ENCODE measurements around the gene CLPX. TPM values are rescaled to one million over a fixed set of nuclear protein-coding genes. Genes with fewer than 3 reads are reported as not detected.
"Not testable (repeated sequence)": the region's sequence is repeated elsewhere in the genome, so short reads cannot be mapped to it uniquely, and the experiment has no call there.

The CLPX gene
- polyA plus RNA-seq, 1 donor from 2014 or later = 31.4 TPM

- no peak overlapping the region for H3K4me3 Mint-ChIP-seq
- no peaks in the 10 kb centered on the region for H3K4me1 Mint-ChIP-seq
- no peaks in the 10 kb centered on the region for H3K27me3 Mint-ChIP-seq
- H3K27ac Mint-ChIP-seq = no peak overlapping the region
- no peaks in the 10 kb centered on the region for H3K36me3 Mint-ChIP-seq
- no peaks in the 10 kb centered on the region for H3K9me3 Mint-ChIP-seq
Measured at GRCh38 chr15:65194826-65195547, 9.8 kb upstream of the CLPX start.

GRCh38 chr15:65192016-65192415 is 6.9 kb upstream of the CLPX start:
- Mint-ChIP-seq H3K27ac (peak overlapping the region in 1 of 3 donors; percentile 35), H3K27me3 (no peaks in the 10 kb centered on the region), H3K9me3 (no peaks in the 10 kb centered on the region), H3K4me3 (no peak overlapping the region), H3K36me3 (no peaks in the 10 kb centered on the region), H3K4me1 (peaks cover 0 to 2% (median 0%) of the 10 kb centered on the region in 3 donors)

- Mint-ChIP-seq H3K9me3 (no peaks in the 10 kb centered on the region), H3K27me3 (no peaks in the 10 kb centered on the region), H3K4me3 (peak overlapping the region in 1 of 4 donors; percentile 66), H3K36me3 (no peaks in the 10 kb centered on the region), H3K4me1 (peaks cover 3 to 10% (median 4%) of the 10 kb centered on the region in 3 donors), H3K27ac (peak overlapping the region in 2 of 3 donors; percentile 14 to 54)
Measured at GRCh38 chr15:65189102-65189740, 4.1 kb upstream of the CLPX start.

GRCh38 chr15:65188472-65188871 is 3.3 kb upstream of the CLPX start:
- H3K9me3 Mint-ChIP-seq, H3K27me3 Mint-ChIP-seq, H3K36me3 Mint-ChIP-seq, H3K4me3 Mint-ChIP-seq: not testable (repeated sequence)
- peak overlapping the region in 1 of 3 donors; percentile 14 for H3K27ac Mint-ChIP-seq
- peaks cover 9 to 14% (median 11%) of the 10 kb centered on the region in 3 donors for H3K4me1 Mint-ChIP-seq

- Mint-ChIP-seq H3K27me3 (no peaks in the 10 kb centered on the region), H3K9me3 (peaks cover 0 to 2% (median 0%) of the 10 kb centered on the region in 3 donors), H3K4me3 (peak overlapping the region; percentile 91 to 98 (median 96)), H3K36me3 (no peaks in the 10 kb centered on the region), H3K27ac (peak overlapping the region; percentile 80 to 97 (median 92)), H3K4me1 (peaks cover 22 to 27% (median 25%) of the 10 kb centered on the region in 3 donors)
Measured at GRCh38 chr15:65184305-65184867, 756 bp downstream of the CLPX start.

- Mint-ChIP-seq H3K27ac (peak overlapping the region; percentile 80 to 97 (median 92)), H3K9me3 (peaks cover 0 to 2% (median 0%) of the 10 kb centered on the region in 3 donors), H3K36me3 (no peaks in the 10 kb centered on the region), H3K4me1 (peaks cover 22 to 25% (median 25%) of the 10 kb centered on the region in 3 donors), H3K27me3 (no peaks in the 10 kb centered on the region), H3K4me3 (peak overlapping the region; percentile 91 to 98 (median 96))
Measured at GRCh38 chr15:65183865-65184159, 1.3 kb downstream of the CLPX start.

- Mint-ChIP-seq H3K4me3 (peak overlapping the region; percentile 91 to 98 (median 94)), H3K9me3 (peaks cover 0 to 2% (median 0%) of the 10 kb centered on the region in 3 donors), H3K4me1 (peaks cover 22 to 25% (median 25%) of the 10 kb centered on the region in 3 donors), H3K27me3 (no peaks in the 10 kb centered on the region), H3K27ac (peak overlapping the region; percentile 78 to 83 (median 80)), H3K36me3 (no peaks in the 10 kb centered on the region)
Measured at GRCh38 chr15:65182538-65182937, 2.6 kb downstream of the CLPX start.

- not testable (repeated sequence) for H3K36me3 Mint-ChIP-seq, H3K27me3 Mint-ChIP-seq, H3K9me3 Mint-ChIP-seq
- Mint-ChIP-seq H3K27ac (peak overlapping the region in 1 of 3 donors; percentile 83), H3K4me3 (peak overlapping the region in 1 of 4 donors; percentile 83), H3K4me1 (peaks cover 22 to 25% (median 25%) of the 10 kb centered on the region in 3 donors)
Measured at GRCh38 chr15:65181582-65182353, 3.4 kb downstream of the CLPX start.

- Mint-ChIP-seq H3K36me3 (no peaks in the 10 kb centered on the region), H3K27ac (no peak overlapping the region), H3K9me3 (peaks cover 0 to 2% (median 0%) of the 10 kb centered on the region in 3 donors), H3K4me3 (no peak overlapping the region), H3K27me3 (no peaks in the 10 kb centered on the region), H3K4me1 (peaks cover 18 to 27% (median 25%) of the 10 kb centered on the region in 3 donors)
Measured at GRCh38 chr15:65180167-65180566, 5.0 kb downstream of the CLPX start.

- no peaks in the 10 kb centered on the region for H3K9me3 Mint-ChIP-seq
- no peak overlapping the region for H3K27ac Mint-ChIP-seq
- peaks cover 8 to 22% (median 15%) of the 10 kb centered on the region in 3 donors for H3K4me1 Mint-ChIP-seq
Measured at GRCh38 chr15:65177901-65178300, 7.2 kb downstream of the CLPX start.

GRCh38 chr15:65176056-65176455 is 9.1 kb downstream of the CLPX start:
- Mint-ChIP-seq H3K27me3 (no peaks in the 10 kb centered on the region), H3K27ac (no peak overlapping the region), H3K36me3 (no peaks in the 10 kb centered on the region), H3K4me3 (no peak overlapping the region), H3K4me1 (peaks cover 7 to 19% (median 9%) of the 10 kb centered on the region in 3 donors), H3K9me3 (no peaks in the 10 kb centered on the region)

More at GRCh38 chr15:65177901-65178300, 7.2 kb downstream of the CLPX start:
- no peaks in the 10 kb centered on the region for H3K36me3 Mint-ChIP-seq
- no peak overlapping the region for H3K4me3 Mint-ChIP-seq
- H3K27me3 Mint-ChIP-seq = no peaks in the 10 kb centered on the region

GRCh38 chr15:65175511-65175910 is 9.6 kb downstream of the CLPX start:
- Mint-ChIP-seq H3K27ac (no peak overlapping the region), H3K27me3 (no peaks in the 10 kb centered on the region), H3K4me3 (no peak overlapping the region), H3K9me3 (no peaks in the 10 kb centered on the region), H3K4me1 (peaks cover 7 to 18% (median 9%) of the 10 kb centered on the region in 3 donors), H3K36me3 (no peaks in the 10 kb centered on the region)

GRCh38 chr15:65174509-65174908 is 10.6 kb downstream of the CLPX start:
- H3K27me3 Mint-ChIP-seq = no peaks in the 10 kb centered on the region
- no peak overlapping the region for H3K4me3 Mint-ChIP-seq
- H3K9me3 Mint-ChIP-seq = no peaks in the 10 kb centered on the region
- peaks cover 4 to 14% (median 5%) of the 10 kb centered on the region in 3 donors for H3K4me1 Mint-ChIP-seq
- H3K27ac Mint-ChIP-seq = no peak overlapping the region
- H3K36me3 Mint-ChIP-seq = no peaks in the 10 kb centered on the region

GRCh38 chr15:65172531-65172930 is 12.6 kb downstream of the CLPX start:
- no peak overlapping the region for H3K4me3 Mint-ChIP-seq
- no peaks in the 10 kb centered on the region for H3K36me3 Mint-ChIP-seq
- H3K27ac Mint-ChIP-seq = peak overlapping the region in 1 of 3 donors; percentile 41

GRCh38 chr15:65171428-65171827 is 13.7 kb downstream of the CLPX start:
- H3K27me3 Mint-ChIP-seq = no peaks in the 10 kb centered on the region
- H3K9me3 Mint-ChIP-seq = no peaks in the 10 kb centered on the region
- no peak overlapping the region for H3K4me3 Mint-ChIP-seq
- H3K36me3 Mint-ChIP-seq = no peaks in the 10 kb centered on the region
- peaks cover 4 to 14% (median 5%) of the 10 kb centered on the region in 3 donors for H3K4me1 Mint-ChIP-seq
- no peak overlapping the region for H3K27ac Mint-ChIP-seq

More at GRCh38 chr15:65172531-65172930, 12.6 kb downstream of the CLPX start:
- peaks cover 4 to 14% (median 5%) of the 10 kb centered on the region in 3 donors for H3K4me1 Mint-ChIP-seq
- H3K9me3 Mint-ChIP-seq = no peaks in the 10 kb centered on the region
- H3K27me3 Mint-ChIP-seq = no peaks in the 10 kb centered on the region

All from IgD-negative memory B cell (primary cell).